Chondrocyte (in vitro differentiated cells): ENCODE measurements around the gene WWC1. TPM values are rescaled to one million over a fixed set of nuclear protein-coding genes. Genes with fewer than 3 reads are reported as not detected.

Source experiments
- DNase-seq: peaks from one replicate; pipeline ENCODE4 v3.0.0; 2021; ENCODE audit warnings: mixed read lengths, low spot score
- H3K27ac Mint-ChIP-seq: one replicate; pipeline ENCODE4 v1.8.0; 2021; ENCODE audit warnings: mild to moderate bottlenecking, moderate library complexity, mixed read lengths; ENCODE audit not compliant: unreplicated experiment
- H3K27me3 Mint-ChIP-seq: 2 replicates; pipeline ENCODE4 v1.8.0; 2021; ENCODE audit warnings: low read depth, mixed read lengths
- H3K36me3 Mint-ChIP-seq: 2 replicates; pipeline ENCODE4 v1.8.0; 2021; ENCODE audit warnings: low read depth, mixed read lengths
- H3K4me1 Mint-ChIP-seq: 2 replicates; pipeline ENCODE4 v1.8.0; 2021; ENCODE audit warnings: low read depth, mild to moderate bottlenecking, mixed read lengths
- H3K4me3 Mint-ChIP-seq: one replicate; pipeline ENCODE4 v1.8.0; 2021; ENCODE audit warnings: mild to moderate bottlenecking, moderate library complexity, mixed read lengths; ENCODE audit not compliant: unreplicated experiment
- H3K9me3 Mint-ChIP-seq: 2 replicates; pipeline ENCODE4 v1.8.0; 2021; ENCODE audit warnings: low read depth, mixed read lengths
- CTCF ChIP-seq: fragments of 200-600 bp; sonication (generic); IDR thresholded peaks from 2 replicates; pipeline ENCODE4 v1.5.0; 2021; ENCODE audit warnings: antibody characterized with exemption, mild to moderate bottlenecking, moderate library complexity
- total RNA-seq: library from RNA; stranded (reverse); gene quantifications from 3 replicates; pipeline ENCODE4 v1.2.1, GENCODE V29; 2021

The WWC1 gene
- total RNA-seq, 1 donor from 2014 or later: 2.1 TPM

DNA sequence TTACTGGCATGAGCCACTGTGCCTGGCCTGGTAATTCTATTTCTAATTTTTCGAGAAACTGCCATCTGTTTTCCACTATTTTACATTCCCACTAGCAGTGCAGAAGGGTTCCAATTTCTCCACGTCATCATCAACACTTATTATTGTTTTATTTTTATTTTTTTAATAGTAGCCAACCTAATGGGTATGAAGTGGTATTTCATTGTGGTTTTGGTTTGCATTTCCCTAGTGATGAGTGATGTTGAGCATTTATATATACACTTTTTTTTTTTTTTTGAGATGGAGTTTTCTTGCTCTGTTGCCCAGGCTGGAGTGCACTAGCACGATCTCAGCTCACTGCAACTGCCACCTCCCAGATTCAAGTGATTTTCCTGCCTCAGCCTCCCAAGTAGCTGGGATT lies 28.3 kb downstream of the WWC1 start:
- Mint-ChIP-seq H3K9me3 (no peaks in the 10 kb centered on the region), H3K27ac (no peak overlapping the region), H3K4me1 (peaks cover 11% of the 10 kb centered on the region), H3K4me3 (no peak overlapping the region), H3K27me3 (no peaks in the 10 kb centered on the region), H3K36me3 (no peaks in the 10 kb centered on the region)
- no peak for DNase-seq
- TF ChIP-seq CTCF: no peak

DNA sequence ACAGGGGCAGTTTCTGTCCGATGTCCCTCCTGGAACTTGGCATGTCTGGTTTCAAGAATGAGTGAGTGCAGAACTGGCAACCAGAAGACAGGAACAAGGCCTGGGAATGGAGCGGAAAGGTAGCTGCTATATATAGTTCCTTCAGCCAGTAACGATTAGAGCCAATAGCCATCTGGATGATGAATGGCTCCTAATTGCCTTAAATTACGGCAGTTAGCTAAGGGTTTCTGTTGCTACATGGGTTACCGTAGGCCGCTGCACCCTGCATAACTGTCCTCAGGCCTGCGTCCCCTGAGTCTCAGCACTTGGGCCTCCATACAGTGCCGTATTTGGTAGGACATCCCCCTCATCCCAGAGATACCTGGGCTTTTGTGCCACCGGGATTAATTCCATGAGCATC lies 29.4 kb downstream of the WWC1 start:
- no peak for DNase-seq
- Mint-ChIP-seq H3K27me3 (no peaks in the 10 kb centered on the region), H3K4me1 (peaks cover 4% of the 10 kb centered on the region)

GRCh38 chr5:168324859-168325630 lies 33.6 kb downstream of the WWC1 start:
- no peaks in the 10 kb centered on the region for H3K36me3 Mint-ChIP-seq
- H3K27ac Mint-ChIP-seq: no peak overlapping the region
- H3K4me3 Mint-ChIP-seq: no peak overlapping the region
- H3K9me3 Mint-ChIP-seq: no peaks in the 10 kb centered on the region
- H3K4me1 Mint-ChIP-seq: peaks cover 9% of the 10 kb centered on the region
- no peak for TF ChIP-seq CTCF
- DNase-seq: no peak
- H3K27me3 Mint-ChIP-seq: no peaks in the 10 kb centered on the region

More for the DNA sequence above, 29.4 kb downstream of the WWC1 start:
- no peaks in the 10 kb centered on the region for H3K36me3 Mint-ChIP-seq
- H3K4me3 Mint-ChIP-seq: no peak overlapping the region
- no peaks in the 10 kb centered on the region for H3K9me3 Mint-ChIP-seq
- no peak for TF ChIP-seq CTCF
- no peak overlapping the region for H3K27ac Mint-ChIP-seq

DNA sequence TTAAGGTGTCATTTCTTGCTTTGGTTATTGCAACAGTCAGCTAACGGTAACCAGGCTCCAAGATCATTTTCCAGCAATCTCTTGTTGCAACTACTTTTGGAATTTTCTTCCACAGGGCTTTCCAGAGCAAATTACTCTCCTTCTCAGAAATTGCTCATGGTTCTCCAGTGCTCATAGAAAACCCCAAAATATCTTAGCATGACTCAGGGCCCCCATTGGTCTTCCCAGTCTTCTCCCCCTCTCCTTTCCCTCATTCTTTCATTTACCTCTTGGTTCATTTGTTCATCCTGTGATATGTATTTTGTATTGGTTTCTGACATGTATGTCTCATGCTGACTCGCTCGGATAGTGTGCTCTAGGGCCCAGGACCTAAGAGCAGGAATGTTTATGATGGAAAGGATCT lies 35.6 kb downstream of the WWC1 start:
- Mint-ChIP-seq H3K4me1 (peaks cover 9% of the 10 kb centered on the region), H3K27ac (no peak overlapping the region), H3K27me3 (peaks cover 4% of the 10 kb centered on the region), H3K36me3 (no peaks in the 10 kb centered on the region), H3K4me3 (no peak overlapping the region), H3K9me3 (no peaks in the 10 kb centered on the region)
- DNase-seq: no peak
- TF ChIP-seq CTCF: no peak

- H3K9me3 Mint-ChIP-seq: no peaks in the 10 kb centered on the region
- peaks cover 6% of the 10 kb centered on the region for H3K27me3 Mint-ChIP-seq
- peaks cover 9% of the 10 kb centered on the region for H3K4me1 Mint-ChIP-seq
- no peak overlapping the region for H3K27ac Mint-ChIP-seq
- H3K36me3 Mint-ChIP-seq: no peaks in the 10 kb centered on the region
- no peak for DNase-seq
- TF ChIP-seq CTCF: no peak
- H3K4me3 Mint-ChIP-seq: no peak overlapping the region
Measured at GRCh38 chr5:168327451-168327850, 36.0 kb downstream of the WWC1 start.
